CD14-positive monocyte (primary cell): ENCODE results near the gene TBC1D20. TPM values are rescaled to one million over a fixed set of nuclear protein-coding genes. Genes with fewer than 3 reads are reported as not detected.

Source experiments
- DNase-seq, 3 donors: peaks; one replicate each; pipeline ENCODE4 v3.0.0-alpha.2; 2011 to 2022
- H2AFZ ChIP-seq: 2 replicates; pipeline ENCODE4 v1.6.0; 2012; ENCODE audit warnings: mild to moderate bottlenecking, low read depth, low read length, inconsistent platforms; ENCODE audit not compliant: insufficient read depth, poor library complexity, severe bottlenecking
- H3K27ac ChIP-seq, 2 donors: 1 replicate in 1 of 2; 2 replicates in 1 of 2; pipeline ENCODE4 v1.5.1; 2012 to 2013; ENCODE audit warnings: low read length in 2 of 2, control low read depth in 1 of 2, inconsistent platforms in 1 of 2, low read depth in 1 of 2, mild to moderate bottlenecking in 1 of 2
- H3K27me3 ChIP-seq, 2 donors: one replicate each; pipeline versions ENCODE4 v1.6.0 to v1.6.1; 2011 to 2013; ENCODE audit warnings: low read length in 2 of 2; ENCODE audit not compliant: control insufficient read depth in 2 of 2, insufficient read depth in 2 of 2
- H3K36me3 ChIP-seq, 2 donors: replicated peaks in 1 of 2; 1 replicate in 1 of 2; 2 replicates in 1 of 2; pipeline versions ENCODE4 v1.5.1 to v1.6.1; 2012 to 2013; ENCODE audit warnings: low read length in 2 of 2, control low read depth in 1 of 2, inconsistent platforms in 1 of 2, mild to moderate bottlenecking in 1 of 2; ENCODE audit not compliant: insufficient read depth in 2 of 2, control insufficient read depth in 1 of 2
- H3K4me1 ChIP-seq, 2 donors: 1 replicate in 1 of 2; 2 replicates in 1 of 2; pipeline versions ENCODE4 v1.5.1 to v1.6.1; 2012 to 2013; ENCODE audit warnings: low read length in 2 of 2, control low read depth in 1 of 2, inconsistent platforms in 1 of 2, mild to moderate bottlenecking in 1 of 2, moderate library complexity in 1 of 2; ENCODE audit not compliant: insufficient read depth in 2 of 2, control insufficient read depth in 1 of 2
- H3K4me2 ChIP-seq: replicated peaks from 2 replicates; pipeline ENCODE3; 2012; ENCODE audit warnings: low read length, moderate library complexity, mild to moderate bottlenecking; ENCODE audit not compliant: poor library complexity, severe bottlenecking; ENCODE audit errors: extremely low read depth
- H3K4me3 ChIP-seq, 3 experiments: fragments of 200-600 bp in 1 of 3; sonication (generic) in 1 of 3; replicated peaks in 1 of 3; 1 replicate in 2 of 3; 2 replicates in 1 of 3; pipeline ENCODE4 v1.5.1; 2011 to 2013; ENCODE audit warnings: low read length in 3 of 3, mild to moderate bottlenecking in 3 of 3, control low read depth in 2 of 3, low read depth in 2 of 3, inconsistent platforms in 1 of 3, moderate library complexity in 1 of 3
- H3K79me2 ChIP-seq: 2 replicates; pipeline ENCODE4 v1.6.0; 2012; ENCODE audit warnings: mild to moderate bottlenecking, control low read depth, inconsistent platforms, low read length, moderate library complexity; ENCODE audit not compliant: insufficient read depth
- H3K9ac ChIP-seq: 2 replicates; pipeline ENCODE4 v1.6.0; 2017; ENCODE audit warnings: low read length, mild to moderate bottlenecking; ENCODE audit not compliant: insufficient read depth, poor library complexity, severe bottlenecking
- H3K9me3 ChIP-seq, 2 donors: replicated peaks in 1 of 2; 1 replicate in 1 of 2; 2 replicates in 1 of 2; pipeline versions ENCODE4 v1.5.1 to v1.6.1; 2012 to 2013; ENCODE audit warnings: low read length in 2 of 2, control low read depth in 1 of 2; ENCODE audit not compliant: control insufficient read depth in 1 of 2, insufficient read depth in 1 of 2
- H4K20me1 ChIP-seq: 2 replicates; pipeline ENCODE4 v1.6.0; 2012; ENCODE audit warnings: mild to moderate bottlenecking, low read length, control low read depth, moderate library complexity; ENCODE audit not compliant: insufficient read depth
- H3K27ac Mint-ChIP-seq, 7 donors: one replicate each; pipeline ENCODE4 v1.8.0; 2020; ENCODE audit warnings: mild to moderate bottlenecking in 7 of 7, mixed read lengths in 7 of 7, moderate library complexity in 6 of 7, inconsistent platforms in 2 of 7
- H3K27me3 Mint-ChIP-seq, 3 donors: one replicate each; pipeline ENCODE4 v1.8.0; 2021 to 2022; ENCODE audit warnings: low read depth in 3 of 3, mild to moderate bottlenecking in 3 of 3, mixed read lengths in 3 of 3, moderate library complexity in 3 of 3, inconsistent platforms in 1 of 3
- H3K36me3 Mint-ChIP-seq, 2 donors: one replicate each; pipeline ENCODE4 v1.8.0; 2020; ENCODE audit warnings: mixed read lengths in 2 of 2, inconsistent platforms in 1 of 2, mild to moderate bottlenecking in 1 of 2
- H3K4me1 Mint-ChIP-seq: one replicate; pipeline ENCODE4 v1.8.0; 2020; ENCODE audit warnings: mild to moderate bottlenecking, mixed read lengths
- H3K4me3 Mint-ChIP-seq, 2 donors: one replicate each; pipeline ENCODE4 v1.8.0; 2020; ENCODE audit warnings: mild to moderate bottlenecking in 2 of 2, mixed read lengths in 2 of 2, moderate library complexity in 1 of 2
- H3K9me3 Mint-ChIP-seq, 7 donors: one replicate each; pipeline ENCODE4 v1.8.0; 2020 to 2022; ENCODE audit warnings: mixed read lengths in 7 of 7, mild to moderate bottlenecking in 6 of 7, moderate library complexity in 6 of 7, inconsistent platforms in 2 of 7
- CTCF ChIP-seq: fragments of 200-600 bp; IDR thresholded peaks from one replicate; pipeline ENCODE4 v1.8.0; 2022; ENCODE audit warnings: antibody characterized with exemption, mild to moderate bottlenecking
- WGBS: methylation state at CpG from one replicate; pipeline ENCODE4 v1.1.5; 2013; ENCODE audit warnings: missing lambda C conversion rate; ENCODE audit not compliant: insufficient coverage; 5-methylcytosine and 5-hydroxymethylcytosine counted together
- intact Hi-C, 2 donors: fragments of 100-400 bp; cut with micrococcal nuclease; formaldehyde crosslinking; loops; one replicate each; pipeline versions ENCODE4 v1.15.0 to v1.15.1; 2023
- polyA plus RNA-seq, 3 donors: library from polyadenylated mRNA; depleted of rRNA in 1 of 3; unstranded in 2 of 3; stranded (reverse) in 1 of 3; fragments of 300-500 nt in 2 of 3; fragments of >200 nt in 1 of 3; fragmentation: Illumina TruSeq in 2 of 3; gene quantifications; 1 replicate in 2 of 3; 2 replicates in 1 of 3; pipeline ENCODE4 v1.2.3, GENCODE V29; 2012 to 2021

TBC1D20 gene
- polyA plus RNA-seq, 3 donors: 10.5 to 24.7 (median 11.3) TPM

- H2AFZ ChIP-seq: no peak overlapping the region
- no peak overlapping the region for H3K27ac ChIP-seq
- no peak overlapping the region for H3K4me3 Mint-ChIP-seq
- no peaks in the 10 kb centered on the region for H4K20me1 ChIP-seq
- H3K9me3 Mint-ChIP-seq: peaks cover 22 to 46% (median 33%) of the 10 kb centered on the region in 7 donors
- no peak overlapping the region for H3K4me2 ChIP-seq
- TF ChIP-seq CTCF: no peak
- intact Hi-C loops: no loop called here
- H3K27me3 ChIP-seq: no peaks in the 10 kb centered on the region
- H3K9ac ChIP-seq: no peak overlapping the region
- no peak overlapping the region for H3K27ac Mint-ChIP-seq
- no peaks in the 10 kb centered on the region for H3K79me2 ChIP-seq
- H3K27me3 Mint-ChIP-seq: peaks cover 0 to 7% (median 0%) of the 10 kb centered on the region in 3 donors
- no peaks in the 10 kb centered on the region for H3K4me1 ChIP-seq
- peaks cover 11 to 16% of the 10 kb centered on the region in 2 donors for H3K9me3 ChIP-seq
- peaks cover 6% of the 10 kb centered on the region in 2 donors for H3K36me3 Mint-ChIP-seq
- 83% methylated on average over 2 of the region's 8 CpGs for WGBS
- peaks cover 0 to 6% of the 10 kb centered on the region in 2 donors for H3K36me3 ChIP-seq
- no peak for DNase-seq
- H3K4me1 Mint-ChIP-seq: no peaks in the 10 kb centered on the region
- H3K4me3 ChIP-seq: no peak overlapping the region
Measured at GRCh38 chr20:469746-470490, 7.6 kb upstream of the TBC1D20 start.

- peaks cover 5% of the 10 kb centered on the region for H3K4me1 Mint-ChIP-seq
- Histone ChIP-seq H2AFZ (no peak overlapping the region), H3K9me3 (peaks cover 11 to 16% of the 10 kb centered on the region in 2 donors), H4K20me1 (no peaks in the 10 kb centered on the region), H3K4me3 (no peak overlapping the region), H3K4me2 (no peak overlapping the region), H3K79me2 (no peaks in the 10 kb centered on the region), H3K9ac (no peak overlapping the region), H3K27ac (no peak overlapping the region), H3K27me3 (no peaks in the 10 kb centered on the region), H3K36me3 (no peaks in the 10 kb centered on the region), H3K4me1 (peaks cover 5% of the 10 kb centered on the region in 2 donors)
- intact Hi-C loops: no loop called here
- WGBS: 94% methylated on average over 6 of the region's 7 CpGs
- TF ChIP-seq CTCF: no peak
- peaks cover 0 to 7% (median 5%) of the 10 kb centered on the region in 3 donors for H3K27me3 Mint-ChIP-seq
- DNase-seq: no peak
- H3K9me3 Mint-ChIP-seq: peaks cover 22 to 44% (median 31%) of the 10 kb centered on the region in 7 donors
- no peak overlapping the region for H3K4me3 Mint-ChIP-seq
- no peaks in the 10 kb centered on the region for H3K36me3 Mint-ChIP-seq
- H3K27ac Mint-ChIP-seq: no peak overlapping the region
Measured at GRCh38 chr20:467755-468154, 5.4 kb upstream of the TBC1D20 start.
